ENCODE data around the gene BAZ2A.

GRCh38 chr12:56616244-56616643 is 13.9 kb downstream of the BAZ2A start:
- TF ChIP-seq YY1 (IDR thresholded peaks at IDR 0.05; ENCODE audit: insufficient read depth, insufficient read length) (no peak), ZNF274 (IDR thresholded peaks at IDR 0.05; ENCODE audit: low read depth, low read length) (no peak)
